ENCODE data around the gene C5orf63. TPM values are rescaled to one million over a fixed set of nuclear protein-coding genes. Genes with fewer than 3 reads are reported as not detected.

Gene C5orf63
- total RNA-seq, 4 donors from 2014 or later, result 0.98 to 2.3 (median 1.6) TPM

- H3K36me3 ChIP-seq, result no peaks in the 10 kb centered on the region
- H3K4me3 ChIP-seq, result no peak overlapping the region
- no peaks in the 10 kb centered on the region for H3K9me3 ChIP-seq
- intact Hi-C loops (cut with DNase I), result no loop called here
- no peak for DNase-seq (ENCODE audit: extremely low spot score)
- H3K27me3 ChIP-seq, result no peaks in the 10 kb centered on the region
- TF ChIP-seq CTCF (IDR thresholded peaks at IDR 0.05) (no peak), POLR2A (IDR thresholded peaks at IDR 0.05; ENCODE audit: low read depth) (no peak), POLR2AphosphoS5 (IDR thresholded peaks at IDR 0.05) (no peak), EP300 (IDR thresholded peaks at IDR 0.05) (no peak)
- H3K4me1 ChIP-seq, result peaks cover 0 to 38% (median 0%) of the 10 kb centered on the region in 4 donors
- H3K27ac ChIP-seq (replicated peaks in 1 of 4), result no peak overlapping the region
These were observed 60.4 kb downstream of the C5orf63 start for GRCh38 chr5:127012916-127013315.

- DNase-seq (ENCODE audit: extremely low spot score), result no peak
- H3K27ac ChIP-seq (replicated peaks in 1 of 4), result no peak overlapping the region
- peaks cover 0 to 40% (median 0%) of the 10 kb centered on the region in 4 donors for H3K4me1 ChIP-seq
- no peaks in the 10 kb centered on the region for H3K36me3 ChIP-seq
- no peak for TF ChIP-seq POLR2AphosphoS5 (IDR thresholded peaks at IDR 0.05)
- no peak for TF ChIP-seq EP300 (IDR thresholded peaks at IDR 0.05)
- no peak for TF ChIP-seq CTCF (IDR thresholded peaks at IDR 0.05)
- TF ChIP-seq POLR2A (IDR thresholded peaks at IDR 0.05; ENCODE audit: low read depth), result no peak
- intact Hi-C loops (cut with DNase I), result no loop called here
- WGBS, result 91% methylated on average over 2 of the region's 2 CpGs
- H3K9me3 ChIP-seq, result no peaks in the 10 kb centered on the region
- no peaks in the 10 kb centered on the region for H3K27me3 ChIP-seq
- H3K4me3 ChIP-seq, result no peak overlapping the region
These were observed 61.2 kb downstream of the C5orf63 start for GRCh38 chr5:127011961-127012644.

GRCh38 chr5:127011153-127011552, 62.1 kb downstream of the C5orf63 start:
- 64% methylated on average over 4 of the region's 4 CpGs for WGBS
- Histone ChIP-seq H3K4me3 (no peak overlapping the region), H3K27ac (replicated peaks in 1 of 4) (no peak overlapping the region)

GRCh38 chr5:127010362-127010761, 62.9 kb downstream of the C5orf63 start:
- no peaks in the 10 kb centered on the region for H3K27me3 ChIP-seq
- no peak for DNase-seq (ENCODE audit: extremely low spot score)
- peaks cover 0 to 47% (median 0%) of the 10 kb centered on the region in 4 donors for H3K4me1 ChIP-seq
- no peaks in the 10 kb centered on the region for H3K9me3 ChIP-seq
- no peak for TF ChIP-seq POLR2A (IDR thresholded peaks at IDR 0.05; ENCODE audit: low read depth)
- no peak for TF ChIP-seq POLR2AphosphoS5 (IDR thresholded peaks at IDR 0.05)
- no peak for TF ChIP-seq EP300 (IDR thresholded peaks at IDR 0.05)
- TF ChIP-seq CTCF (IDR thresholded peaks at IDR 0.05), result no peak
- H3K4me3 ChIP-seq, result no peak overlapping the region
- H3K27ac ChIP-seq (replicated peaks in 1 of 4), result no peak overlapping the region
- H3K36me3 ChIP-seq, result no peaks in the 10 kb centered on the region
- intact Hi-C loops (cut with DNase I), result no loop called here
- 79% methylated on average over 2 of the region's 2 CpGs for WGBS

More at GRCh38 chr5:127011153-127011552, 62.1 kb downstream of the C5orf63 start:
- Histone ChIP-seq H3K27me3 (no peaks in the 10 kb centered on the region), H3K36me3 (no peaks in the 10 kb centered on the region), H3K4me1 (peaks cover 0 to 47% (median 0%) of the 10 kb centered on the region in 4 donors), H3K9me3 (no peaks in the 10 kb centered on the region)
- DNase-seq (ENCODE audit: extremely low spot score), result no peak
- TF ChIP-seq CTCF (IDR thresholded peaks at IDR 0.05), result no peak
- intact Hi-C loops (cut with DNase I), result no loop called here

- no peak overlapping the region for H3K4me3 ChIP-seq
- TF ChIP-seq EP300 (IDR thresholded peaks at IDR 0.05) (no peak), CTCF (IDR thresholded peaks at IDR 0.05) (no peak)
- peaks cover 0 to 47% (median 0%) of the 10 kb centered on the region in 4 donors for H3K4me1 ChIP-seq
- WGBS, result 95% methylated on average over 1 of the region's 1 CpG
- intact Hi-C loops (cut with DNase I), result no loop called here
- no peak overlapping the region for H3K27ac ChIP-seq (replicated peaks in 1 of 4)
- H3K27me3 ChIP-seq, result no peaks in the 10 kb centered on the region
- no peak for DNase-seq (ENCODE audit: extremely low spot score)
- no peaks in the 10 kb centered on the region for H3K36me3 ChIP-seq
- no peaks in the 10 kb centered on the region for H3K9me3 ChIP-seq
These were observed 63.5 kb downstream of the C5orf63 start for GRCh38 chr5:127009784-127010183.
